OCI-LY1 (cell line): Measurements from ENCODE around the gene PPIE.

ENCODE experiments used
- EZH2 ChIP-seq: fragments of 200-600 bp; sonication (generic), shearing (Covaris generic); IDR thresholded peaks from 2 replicates; pipeline ENCODE4 v1.8.0; 2017; ENCODE audit warnings: borderline replicate concordance, mixed run types, mild to moderate bottlenecking, antibody characterized with exemption, low read length, moderate library complexity, mixed read lengths
- TF ChIP-seq, protein P1 (sequence below): fragments of 200-600 bp; sonication (generic), shearing (Covaris generic); IDR thresholded peaks from 2 replicates; pipeline ENCODE4 v1.5.1; 2017; ENCODE audit warnings: mild to moderate bottlenecking, antibody characterized with exemption, low read length, moderate library complexity, mixed read lengths

DNA sequence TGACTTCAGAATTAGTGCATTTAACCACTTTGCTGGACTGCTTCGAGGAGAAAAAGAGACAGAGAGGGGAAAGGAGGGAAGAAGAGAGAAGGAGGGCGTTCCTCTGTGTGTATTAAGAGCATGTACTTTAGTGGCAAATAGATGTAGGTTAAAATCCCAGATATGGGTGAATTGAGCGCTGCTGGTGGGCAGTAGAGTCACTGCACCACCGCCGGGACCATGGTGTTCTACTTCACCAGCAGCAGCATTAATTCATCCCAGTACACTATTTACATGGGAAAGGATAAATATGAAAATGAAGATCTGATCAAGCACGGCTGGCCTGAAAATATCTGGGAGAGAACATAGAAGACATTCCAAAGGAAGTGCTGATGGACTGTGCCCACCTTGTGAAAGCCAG lies 20.9 kb upstream of the PPIE start:
- TF ChIP-seq, protein P1, sequence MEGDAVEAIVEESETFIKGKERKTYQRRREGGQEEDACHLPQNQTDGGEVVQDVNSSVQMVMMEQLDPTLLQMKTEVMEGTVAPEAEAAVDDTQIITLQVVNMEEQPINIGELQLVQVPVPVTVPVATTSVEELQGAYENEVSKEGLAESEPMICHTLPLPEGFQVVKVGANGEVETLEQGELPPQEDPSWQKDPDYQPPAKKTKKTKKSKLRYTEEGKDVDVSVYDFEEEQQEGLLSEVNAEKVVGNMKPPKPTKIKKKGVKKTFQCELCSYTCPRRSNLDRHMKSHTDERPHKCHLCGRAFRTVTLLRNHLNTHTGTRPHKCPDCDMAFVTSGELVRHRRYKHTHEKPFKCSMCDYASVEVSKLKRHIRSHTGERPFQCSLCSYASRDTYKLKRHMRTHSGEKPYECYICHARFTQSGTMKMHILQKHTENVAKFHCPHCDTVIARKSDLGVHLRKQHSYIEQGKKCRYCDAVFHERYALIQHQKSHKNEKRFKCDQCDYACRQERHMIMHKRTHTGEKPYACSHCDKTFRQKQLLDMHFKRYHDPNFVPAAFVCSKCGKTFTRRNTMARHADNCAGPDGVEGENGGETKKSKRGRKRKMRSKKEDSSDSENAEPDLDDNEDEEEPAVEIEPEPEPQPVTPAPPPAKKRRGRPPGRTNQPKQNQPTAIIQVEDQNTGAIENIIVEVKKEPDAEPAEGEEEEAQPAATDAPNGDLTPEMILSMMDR: peak; percentile 18; the same call in 1 of the 2 replicates
- TF ChIP-seq EZH2: no peak
